ENCODE measurements around the gene TRIM34. TPM values are rescaled to one million over a fixed set of nuclear protein-coding genes. Genes with fewer than 3 reads are reported as not detected.
"Not testable (repeated sequence)": the region's sequence is repeated elsewhere in the genome, so short reads cannot be mapped to it uniquely, and the experiment has no call there.

Gene TRIM34
- polyA plus RNA-seq, 2 of the 4 experiments (the other 2 are of a cell fraction): 6.8 to 15.2 TPM

- Histone ChIP-seq H3K27ac (peak overlapping the region; percentile 68 to 79), H3K4me1 (peaks cover 52% of the 10 kb centered on the region), H3K4me2 (peak overlapping the region; percentile 95), H3K4me3 (no peak overlapping the region), H3K9me3 (no peaks in the 10 kb centered on the region)
- peak; percentile 66 to 92 for DNase-seq (ENCODE audit: low read depth in 1 of 2, low spot score in 1 of 2)
- POLR2A ChIA-PET: interaction anchor here (1.2 to 2.6 kb wide), 2 partner anchors 20 to 84 kb away, joined by 4 to 10 read pairs; partner anchors contain the start of gene TRIM5
- 2% methylated on average over 9 of the region's 9 CpGs for WGBS (ENCODE audit: missing lambda C conversion rate)
- CTCF ChIA-PET: interaction anchor here (0.7 to 7.4 kb wide), 19 partner anchors 10 to 722 kb away, joined by 3 to 50 read pairs (median 4); partner anchors contain the start of genes TRIM22 and TRIM5
- peak; percentile 80 to 88 for ATAC-seq
- FAIRE-seq: peak; percentile 85
- TF ChIP-seq POLR2A (IDR thresholded peaks at IDR 0.05; ENCODE audit: low read length): no peak
- TF ChIP-seq, protein P1, sequence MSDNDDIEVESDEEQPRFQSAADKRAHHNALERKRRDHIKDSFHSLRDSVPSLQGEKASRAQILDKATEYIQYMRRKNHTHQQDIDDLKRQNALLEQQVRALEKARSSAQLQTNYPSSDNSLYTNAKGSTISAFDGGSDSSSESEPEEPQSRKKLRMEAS (IDR thresholded peaks at IDR 0.05): 0 out of 2 replicates have a peak, but pooled peaks have one; percentile 31
- no peak for TF ChIP-seq E2F6 (IDR thresholded peaks at IDR 0.05; ENCODE audit: borderline replicate concordance, low read depth)
- TF ChIP-seq, protein P2, sequence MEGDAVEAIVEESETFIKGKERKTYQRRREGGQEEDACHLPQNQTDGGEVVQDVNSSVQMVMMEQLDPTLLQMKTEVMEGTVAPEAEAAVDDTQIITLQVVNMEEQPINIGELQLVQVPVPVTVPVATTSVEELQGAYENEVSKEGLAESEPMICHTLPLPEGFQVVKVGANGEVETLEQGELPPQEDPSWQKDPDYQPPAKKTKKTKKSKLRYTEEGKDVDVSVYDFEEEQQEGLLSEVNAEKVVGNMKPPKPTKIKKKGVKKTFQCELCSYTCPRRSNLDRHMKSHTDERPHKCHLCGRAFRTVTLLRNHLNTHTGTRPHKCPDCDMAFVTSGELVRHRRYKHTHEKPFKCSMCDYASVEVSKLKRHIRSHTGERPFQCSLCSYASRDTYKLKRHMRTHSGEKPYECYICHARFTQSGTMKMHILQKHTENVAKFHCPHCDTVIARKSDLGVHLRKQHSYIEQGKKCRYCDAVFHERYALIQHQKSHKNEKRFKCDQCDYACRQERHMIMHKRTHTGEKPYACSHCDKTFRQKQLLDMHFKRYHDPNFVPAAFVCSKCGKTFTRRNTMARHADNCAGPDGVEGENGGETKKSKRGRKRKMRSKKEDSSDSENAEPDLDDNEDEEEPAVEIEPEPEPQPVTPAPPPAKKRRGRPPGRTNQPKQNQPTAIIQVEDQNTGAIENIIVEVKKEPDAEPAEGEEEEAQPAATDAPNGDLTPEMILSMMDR (IDR thresholded peaks at IDR 0.05): peak; percentile 90
- peak; percentile 79 to 85 for TF ChIP-seq RAD21 (conservative IDR thresholded peaks at IDR 0.05 in 1 of 2, IDR thresholded peaks at IDR 0.05 in 1 of 2)
- peak; percentile 93 for TF ChIP-seq SMC3 (IDR thresholded peaks at IDR 0.05)
Observed at GRCh38 chr11:5600374-5600851, 24.4 kb upstream of the TRIM34 start.

- not testable (repeated sequence) for ATAC-seq; FAIRE-seq; H3K4me3 ChIP-seq; H3K9me3 ChIP-seq; H3K27ac ChIP-seq; DNase-seq (ENCODE audit: low read depth in 1 of 2, low spot score in 1 of 2)
- Histone ChIP-seq H3K4me2 (0 out of 3 replicates have a peak overlapping the region, but pooled peaks have one; percentile 8), H3K4me1 (peaks cover 55% of the 10 kb centered on the region)
- CTCF ChIA-PET: interaction anchor here (0.5 to 7.4 kb wide), 3 partner anchors 11 to 57 kb away, joined by 4 to 50 read pairs (median 9); no protein-coding TSS in a partner anchor
- POLR2A ChIA-PET: interaction anchor here (1.1 kb wide), 1 partner anchor 18 kb away, joined by 3 read pairs; no protein-coding TSS in a partner anchor
- WGBS (ENCODE audit: missing lambda C conversion rate): 91% methylated on average over 4 of the region's 4 CpGs
Observed at GRCh38 chr11:5602791-5603190, 22.0 kb upstream of the TRIM34 start.

DNA sequence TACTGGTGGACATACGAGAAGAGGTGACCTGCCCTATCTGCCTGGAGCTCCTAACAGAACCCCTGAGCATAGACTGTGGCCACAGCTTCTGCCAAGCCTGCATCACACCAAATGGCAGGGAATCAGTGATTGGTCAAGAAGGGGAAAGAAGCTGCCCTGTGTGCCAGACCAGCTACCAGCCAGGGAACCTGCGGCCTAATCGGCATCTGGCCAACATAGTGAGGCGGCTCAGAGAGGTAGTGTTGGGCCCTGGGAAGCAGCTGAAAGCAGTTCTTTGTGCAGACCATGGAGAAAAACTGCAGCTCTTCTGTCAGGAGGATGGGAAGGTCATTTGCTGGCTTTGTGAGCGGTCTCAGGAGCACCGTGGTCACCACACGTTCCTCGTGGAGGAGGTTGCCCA, 21.5 kb upstream of the TRIM34 start:
- TF ChIP-seq FOSL2 (IDR thresholded peaks at IDR 0.05) (no peak), FOSL2 (CRISPR knock-in tag; IDR thresholded peaks at IDR 0.05) (no peak), MAFK (IDR thresholded peaks at IDR 0.05; ENCODE audit: partially characterized antibody) (no peak), HOXA7 (CRISPR knock-in tag; IDR thresholded peaks at IDR 0.05) (no peak), POLR2A (IDR thresholded peaks at IDR 0.05; ENCODE audit: low read length) (no peak), EHMT2 (IDR thresholded peaks at IDR 0.05; ENCODE audit: low read depth) (no peak), NR3C1 (IDR thresholded peaks at IDR 0.05) (no peak), NPAS2 (CRISPR knock-in tag; IDR thresholded peaks at IDR 0.05; ENCODE audit: borderline replicate concordance) (no peak), CEBPB (IDR thresholded peaks at IDR 0.05) (no peak), SREBF2 (IDR thresholded peaks at IDR 0.05) (no peak), E2F6 (IDR thresholded peaks at IDR 0.05; ENCODE audit: borderline replicate concordance, low read depth) (no peak), KDM1A (IDR thresholded peaks at IDR 0.05; ENCODE audit: low read depth) (no peak), ATOH8 (CRISPR knock-in tag; IDR thresholded peaks at IDR 0.05; ENCODE audit: low read depth) (no peak)
- TF ChIP-seq, protein P2 (IDR thresholded peaks at IDR 0.05): no peak
- TF ChIP-seq, protein P3, sequence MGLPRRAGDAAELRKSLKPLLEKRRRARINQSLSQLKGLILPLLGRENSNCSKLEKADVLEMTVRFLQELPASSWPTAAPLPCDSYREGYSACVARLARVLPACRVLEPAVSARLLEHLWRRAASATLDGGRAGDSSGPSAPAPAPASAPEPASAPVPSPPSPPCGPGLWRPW (IDR thresholded peaks at IDR 0.05): no peak
- ATAC-seq: no peak
- POLR2A ChIA-PET: no interaction called here
- DNase-seq (ENCODE audit: low read depth in 1 of 2, low spot score in 1 of 2): no peak
- CTCF ChIA-PET: interaction anchor here (0.5 to 7.4 kb wide), 3 partner anchors 11 to 56 kb away, joined by 4 to 50 read pairs (median 9); no protein-coding TSS in a partner anchor
- WGBS (ENCODE audit: missing lambda C conversion rate): 91% methylated on average over 8 of the region's 8 CpGs
- H3K27ac ChIP-seq: 0 out of 6 replicates have a peak overlapping the region, but pooled peaks of 1 of the 2 experiments have one; percentile 9
- H3K4me3 ChIP-seq: no peak overlapping the region
- H3K4me2 ChIP-seq: 0 out of 3 replicates have a peak overlapping the region, but pooled peaks have one; percentile 8
- no peak for FAIRE-seq
- peaks cover 53% of the 10 kb centered on the region for H3K4me1 ChIP-seq
- no peaks in the 10 kb centered on the region for H3K9me3 ChIP-seq
